ENCODE data around the gene CRYGN.

The CRYGN gene

DNA sequence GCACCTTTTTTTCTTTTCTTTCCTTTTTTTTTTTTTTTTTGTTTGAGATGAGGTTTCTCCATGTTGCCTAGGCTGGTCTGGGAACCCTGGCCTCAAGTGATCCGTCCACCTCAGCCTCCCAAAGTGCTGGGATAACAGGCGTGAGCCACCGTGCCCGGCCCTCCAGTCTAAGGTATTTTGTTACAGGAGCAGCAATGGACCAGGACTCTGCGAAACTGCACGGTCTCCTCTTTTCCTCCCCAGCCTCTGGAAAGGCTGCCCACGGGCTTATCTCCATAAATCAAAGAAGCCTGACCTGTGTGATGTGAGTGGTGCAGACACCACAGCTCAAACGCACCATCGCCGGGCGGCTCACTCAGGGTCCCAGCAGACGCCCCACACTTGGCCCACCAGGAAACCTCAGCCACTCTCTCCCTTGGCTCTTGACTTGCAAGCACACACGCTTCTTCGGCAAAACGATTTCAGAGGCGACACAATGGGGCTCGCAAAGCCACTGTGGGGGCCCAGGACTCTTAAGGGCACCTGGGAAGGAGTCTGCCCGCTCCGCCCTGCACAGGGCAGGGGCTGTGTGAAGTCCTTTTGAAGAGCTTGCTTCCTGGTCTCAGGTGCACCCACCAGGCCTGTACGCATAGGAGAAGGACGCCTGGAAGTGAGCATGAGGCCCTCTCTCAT, 50.7 kb downstream of the CRYGN start:
- no peak for DNase-seq

DNA sequence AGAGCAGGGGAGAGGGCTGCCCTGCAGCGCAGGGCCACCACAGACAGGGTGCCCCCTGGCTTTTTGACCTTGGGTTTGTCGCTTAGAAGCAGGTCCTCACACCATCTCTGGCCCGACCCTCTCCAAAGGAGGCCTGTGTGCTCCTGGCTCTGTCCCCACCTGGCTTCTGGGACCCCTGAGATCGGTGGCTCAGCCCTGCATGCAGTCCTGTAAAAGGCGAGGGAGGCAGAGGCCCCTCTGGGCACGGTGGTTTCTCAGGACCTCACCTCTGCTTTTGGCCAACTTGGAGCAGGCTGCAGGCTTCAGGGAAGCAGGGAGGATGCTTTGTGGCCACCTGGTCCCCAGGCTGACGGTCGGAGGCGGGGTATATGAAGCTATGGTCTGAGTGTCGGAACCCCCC, 51.5 kb downstream of the CRYGN start:
- no peak for DNase-seq

DNA sequence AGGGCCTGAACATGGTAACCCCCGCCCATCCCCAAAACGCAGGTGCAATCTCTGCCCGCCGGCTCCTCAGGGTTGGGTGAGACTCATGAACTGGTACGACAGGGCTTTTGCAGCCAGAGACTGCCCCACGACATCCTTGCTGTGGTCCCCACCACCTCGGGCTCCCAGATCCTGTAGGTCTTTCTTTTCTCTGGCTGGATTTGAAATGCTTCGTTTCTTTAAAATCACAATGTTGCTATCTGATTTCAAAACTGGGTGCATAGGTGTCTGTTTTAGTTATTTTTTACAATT, 52.0 kb downstream of the CRYGN start:
- no peak for DNase-seq

DNA sequence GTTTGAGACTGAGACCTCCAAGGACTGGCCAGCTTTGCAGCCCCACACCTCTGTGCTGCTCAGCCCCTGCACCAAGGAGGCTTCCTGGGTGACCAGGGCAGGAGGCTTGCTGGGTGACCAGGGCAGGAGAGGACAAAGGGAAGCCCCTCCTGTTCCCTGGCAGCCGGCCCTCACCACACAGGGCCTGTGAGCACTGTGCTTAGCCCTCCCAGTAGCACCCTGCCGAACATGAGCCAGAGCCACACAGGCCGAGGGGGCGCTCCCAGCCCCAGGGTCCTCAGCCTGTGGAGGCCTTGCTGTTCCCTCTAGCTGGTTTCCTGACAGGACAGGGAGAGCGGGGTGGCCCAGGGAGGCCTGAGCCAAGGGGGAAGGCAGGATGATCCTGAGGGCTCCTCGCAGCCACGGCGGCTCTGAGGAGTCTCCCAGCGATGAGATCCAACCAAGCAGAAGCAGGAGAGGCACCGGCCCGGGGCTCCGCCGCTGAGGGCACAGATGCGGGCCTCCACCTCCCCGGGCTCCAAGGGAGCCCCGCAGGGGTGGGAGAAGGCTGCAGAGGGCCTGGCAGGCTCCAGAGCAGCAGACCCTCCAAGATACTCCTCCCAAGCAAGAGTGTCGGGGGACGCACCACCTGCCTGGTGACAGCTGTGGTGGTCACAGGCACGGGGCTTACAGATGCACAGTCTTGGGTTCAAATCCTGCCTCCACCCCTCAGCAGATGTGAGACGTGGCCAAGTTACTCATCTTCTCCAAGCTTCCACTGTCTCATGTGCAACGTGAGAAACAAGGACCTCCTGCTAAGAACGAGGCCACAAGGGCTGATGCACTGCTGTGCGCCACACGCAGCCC, 52.6 kb downstream of the CRYGN start:
- no peak for DNase-seq

DNA sequence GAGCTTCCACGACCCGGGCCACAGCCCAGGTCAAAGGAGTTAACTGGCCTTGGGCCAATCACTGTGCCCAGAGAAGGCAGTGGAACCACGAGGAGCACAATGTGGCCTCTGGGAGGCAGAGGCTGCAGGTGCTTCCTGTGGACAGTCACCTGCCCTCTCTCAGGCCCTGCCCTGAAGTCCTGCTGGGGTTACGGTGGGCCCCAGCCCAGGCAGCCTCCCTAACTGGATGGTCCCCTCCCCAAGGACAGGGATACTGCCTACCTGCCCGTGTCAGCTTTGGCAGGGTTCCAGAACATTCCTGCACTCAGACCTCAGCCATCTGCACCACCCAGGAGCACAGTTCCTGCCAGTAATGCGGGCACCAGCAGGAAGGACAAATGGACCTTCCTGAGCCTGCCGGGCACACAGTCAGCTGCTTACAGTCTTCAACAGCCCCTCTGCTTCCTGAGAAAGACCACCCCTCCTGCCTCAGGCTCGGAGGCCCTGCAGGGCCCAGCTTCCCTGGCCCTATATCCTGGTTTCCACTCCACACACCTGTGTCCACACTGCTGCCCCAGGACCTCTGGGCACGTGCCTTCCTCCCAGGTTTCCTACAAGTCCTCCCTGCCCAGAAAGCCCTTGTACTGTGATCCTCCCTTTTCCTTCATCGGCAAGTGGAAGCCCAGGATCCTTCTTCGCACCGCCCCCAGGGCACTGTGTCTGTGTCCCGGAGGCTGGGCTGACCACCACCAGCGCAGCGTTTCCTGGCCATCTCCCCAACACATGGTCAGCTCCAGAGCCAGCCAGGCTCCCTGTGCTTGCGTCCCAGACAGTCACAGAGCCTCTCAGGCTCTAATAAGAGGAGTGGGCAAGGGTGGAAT, 53.4 kb downstream of the CRYGN start:
- DNase-seq = no peak

DNA sequence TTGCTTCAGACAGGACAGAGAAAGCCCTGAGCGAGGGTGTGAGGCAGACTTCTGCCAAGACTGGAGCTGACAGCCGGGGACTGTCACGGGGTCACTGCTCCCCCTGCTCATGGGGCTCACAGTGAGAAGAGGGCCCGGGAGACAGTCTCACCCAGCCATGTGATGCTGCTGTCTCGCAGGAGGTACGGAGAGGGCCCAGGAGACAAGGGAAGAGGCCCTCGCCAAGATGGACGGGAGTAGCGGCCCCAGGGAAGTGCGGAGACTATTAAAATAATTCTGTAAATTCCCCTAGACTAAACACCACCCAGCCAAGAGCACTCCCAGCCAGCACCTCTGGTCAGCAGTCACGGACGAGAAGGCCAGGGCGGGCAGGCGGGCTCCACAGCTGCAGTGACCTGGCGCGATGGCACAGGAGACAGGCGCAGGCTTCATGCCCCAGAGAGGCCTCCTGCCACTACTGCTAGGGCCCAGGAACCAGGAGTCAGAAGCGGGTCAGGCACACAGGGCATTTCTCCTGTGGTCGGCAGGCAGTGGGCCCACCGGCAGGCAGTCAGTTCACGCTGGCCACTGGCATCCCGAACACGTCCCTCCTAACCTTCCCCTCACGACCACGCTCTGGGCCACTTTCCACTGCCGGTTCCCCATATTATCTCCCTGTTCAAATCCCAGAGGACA, 54.2 kb downstream of the CRYGN start:
- DNase-seq = no peak

DNA sequence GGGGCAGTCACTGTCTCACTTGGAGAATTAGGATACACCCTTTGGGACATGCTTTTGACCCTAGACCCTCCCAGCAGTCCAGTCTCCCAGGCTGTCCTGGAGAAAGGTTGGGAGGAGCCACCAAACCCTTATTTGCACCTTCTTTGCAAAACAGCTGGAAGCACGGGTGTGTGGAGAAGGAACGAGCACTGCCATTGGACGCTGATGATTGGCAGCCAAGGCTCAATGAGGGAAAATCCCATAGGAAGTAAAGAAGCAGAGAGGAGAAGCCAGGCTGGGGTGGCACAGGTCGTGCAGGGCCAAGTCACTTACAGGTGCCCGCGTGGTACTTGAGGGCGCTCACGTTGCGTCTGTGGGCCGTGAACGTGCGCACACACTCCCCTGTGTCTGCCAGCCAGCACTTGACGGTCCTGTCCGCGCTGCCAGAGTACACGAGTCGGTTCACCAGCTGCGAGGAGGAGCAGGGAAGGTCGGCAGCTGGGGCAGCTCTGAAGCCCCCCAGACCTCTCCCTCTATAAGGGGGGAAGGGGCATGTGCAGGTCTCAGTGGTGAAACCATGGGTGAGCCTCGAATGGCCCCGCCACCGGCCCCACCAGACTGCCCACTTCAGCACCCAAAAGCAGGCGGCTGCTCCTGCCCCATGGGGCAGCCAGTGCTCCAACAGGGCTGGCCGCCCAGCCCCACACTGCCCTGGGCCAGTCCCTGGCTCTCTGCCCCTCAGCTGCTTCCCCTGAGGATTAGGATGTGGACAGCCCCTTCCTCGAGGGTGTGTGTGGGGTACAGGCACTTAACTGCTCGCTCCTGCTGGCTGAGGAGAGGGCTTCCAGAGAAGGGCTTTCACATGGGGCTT, 54.9 kb downstream of the CRYGN start:
- no peak for DNase-seq

DNA sequence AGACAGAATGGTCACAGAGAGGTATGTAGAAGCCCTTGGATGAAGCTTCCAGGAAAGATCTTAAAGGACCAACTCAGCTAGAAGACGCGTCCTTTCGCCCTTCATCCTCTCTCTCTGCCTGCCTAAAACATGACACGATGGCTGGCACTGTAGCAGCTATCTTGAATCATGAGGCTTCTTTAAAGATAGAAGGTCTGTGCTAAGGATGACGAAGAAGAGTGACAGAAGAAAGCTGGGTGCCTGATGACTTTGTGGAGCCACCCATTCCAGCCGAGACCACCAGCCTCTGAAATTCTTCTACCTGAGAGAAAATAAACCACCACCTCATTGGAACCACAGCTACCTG, 55.6 kb downstream of the CRYGN start:
- DNase-seq = no peak

DNA sequence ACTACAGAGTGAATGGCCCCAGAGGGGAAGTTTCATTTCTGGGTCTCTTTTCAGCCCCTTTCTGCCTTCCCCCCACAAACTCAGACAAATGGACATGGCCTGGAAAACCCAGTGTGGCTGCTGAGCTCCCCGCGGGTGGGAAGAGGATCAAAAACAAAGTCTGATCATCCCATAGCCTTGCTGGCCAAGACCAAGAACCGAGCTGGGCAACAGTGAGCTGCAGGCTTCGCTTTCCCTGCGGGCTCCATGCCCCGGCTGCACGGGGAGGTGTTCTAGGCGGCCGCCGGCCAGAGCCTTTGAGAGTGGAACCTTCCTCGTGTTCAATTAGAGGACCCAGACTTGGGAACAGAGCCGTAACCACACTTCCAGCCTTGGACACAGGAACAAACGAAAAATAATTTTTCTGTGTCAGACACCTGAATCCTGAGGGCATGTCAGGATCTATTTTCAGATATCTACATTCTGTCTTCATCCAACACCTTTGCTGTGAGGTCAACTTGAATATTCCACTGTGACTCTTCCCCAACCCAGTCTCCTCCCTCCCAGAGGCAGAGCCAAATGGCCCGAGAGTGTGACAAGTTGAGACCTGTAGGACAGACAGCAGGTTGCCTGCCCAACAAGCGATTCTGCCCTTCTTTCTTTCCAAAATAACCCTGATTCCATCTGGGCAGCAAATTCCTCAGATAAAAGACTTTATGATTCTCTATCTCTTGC, 56.1 kb downstream of the CRYGN start:
- peak in 1 of 2 experiments; percentile 24 for DNase-seq

DNA sequence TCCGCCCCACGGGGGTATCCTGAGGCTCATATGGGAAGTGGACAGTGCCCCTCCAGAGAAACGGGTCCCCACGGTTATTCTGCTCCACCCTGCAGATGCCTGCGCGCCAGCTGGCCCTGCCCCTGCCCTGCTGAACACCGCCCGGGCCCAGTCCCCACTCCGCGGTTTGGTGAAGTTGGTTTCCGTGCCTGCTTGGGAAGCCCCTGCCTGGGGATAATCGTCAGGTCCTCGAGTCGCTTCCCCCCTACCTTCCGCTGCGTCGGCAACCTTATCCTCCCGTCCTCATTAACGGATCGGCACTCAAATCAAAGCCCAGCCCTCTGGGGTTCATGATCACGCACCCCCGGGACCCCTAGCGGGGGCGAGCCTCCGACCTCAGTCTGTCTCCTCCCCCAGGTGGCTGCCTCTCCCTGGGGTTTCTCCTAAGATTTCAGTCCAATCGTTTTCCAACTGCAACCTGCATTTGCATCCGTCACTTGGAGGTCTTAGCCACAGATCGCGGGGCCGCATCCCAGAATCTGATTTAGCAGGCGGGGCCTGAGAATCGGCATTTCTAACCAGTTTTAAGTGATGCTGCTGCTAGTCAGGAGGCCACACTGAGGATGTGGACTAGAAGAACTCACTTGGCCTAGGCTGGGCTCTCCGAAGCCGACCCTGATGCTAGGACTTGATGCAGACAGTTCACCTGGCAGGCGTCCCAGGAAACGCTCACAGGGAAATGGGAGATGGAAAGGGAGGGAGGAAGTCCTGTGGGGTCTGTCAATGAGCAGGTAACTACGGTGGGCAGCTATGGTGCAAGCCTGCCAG, 57.7 kb downstream of the CRYGN start:
- peak in 1 of 2 experiments; percentile 16 for DNase-seq

DNA sequence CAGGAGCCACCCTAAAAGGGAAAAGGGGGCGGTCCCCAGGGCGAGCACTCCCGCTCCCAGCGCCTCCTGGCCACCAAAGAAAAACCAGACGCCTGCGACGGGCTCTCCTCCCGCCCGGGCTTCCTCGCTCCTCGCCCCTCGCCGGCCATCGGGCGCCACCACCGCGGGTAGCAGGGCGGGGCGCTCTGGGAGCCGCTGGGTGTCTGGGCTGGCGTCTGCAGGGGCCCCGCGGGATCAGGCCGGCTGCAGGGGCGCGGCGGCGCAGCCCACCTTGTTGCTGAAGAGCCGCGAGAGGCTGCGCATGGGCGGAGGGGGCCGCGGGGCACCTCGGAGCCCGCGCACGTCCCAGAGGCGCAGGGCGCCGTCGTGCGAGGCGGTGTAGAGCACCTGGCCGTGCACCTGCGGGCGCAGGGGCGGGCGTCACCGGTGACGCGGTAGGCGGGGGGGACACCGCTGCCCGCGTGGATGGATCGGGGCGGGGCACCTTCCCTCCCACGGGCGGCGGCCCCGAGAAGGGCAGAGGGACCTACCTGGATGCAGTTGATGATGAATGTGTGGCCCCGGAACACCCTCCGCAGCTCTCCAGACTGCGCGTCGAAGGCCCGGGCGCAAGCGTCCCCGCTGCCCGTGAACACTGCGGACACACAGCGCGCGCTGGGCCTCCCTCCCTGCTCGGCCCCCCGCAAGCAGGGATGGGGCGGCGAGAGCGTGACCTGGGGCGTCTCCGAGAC, 58.4 kb downstream of the CRYGN start:
- DNase-seq = no peak

DNA sequence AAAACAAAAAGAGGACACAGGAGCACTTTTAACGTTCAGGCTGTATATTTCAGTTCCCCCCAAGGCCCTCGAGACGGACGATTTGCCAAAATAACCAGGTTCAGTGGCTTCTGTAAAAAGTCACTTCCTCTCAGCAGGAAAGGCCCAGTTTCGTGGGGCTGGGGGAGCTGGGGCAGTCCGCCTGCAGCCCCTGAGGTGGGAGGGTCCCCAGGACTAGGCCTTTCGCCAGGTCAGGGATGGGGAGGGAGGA, 58.9 kb downstream of the CRYGN start:
- DNase-seq = no peak

DNA sequence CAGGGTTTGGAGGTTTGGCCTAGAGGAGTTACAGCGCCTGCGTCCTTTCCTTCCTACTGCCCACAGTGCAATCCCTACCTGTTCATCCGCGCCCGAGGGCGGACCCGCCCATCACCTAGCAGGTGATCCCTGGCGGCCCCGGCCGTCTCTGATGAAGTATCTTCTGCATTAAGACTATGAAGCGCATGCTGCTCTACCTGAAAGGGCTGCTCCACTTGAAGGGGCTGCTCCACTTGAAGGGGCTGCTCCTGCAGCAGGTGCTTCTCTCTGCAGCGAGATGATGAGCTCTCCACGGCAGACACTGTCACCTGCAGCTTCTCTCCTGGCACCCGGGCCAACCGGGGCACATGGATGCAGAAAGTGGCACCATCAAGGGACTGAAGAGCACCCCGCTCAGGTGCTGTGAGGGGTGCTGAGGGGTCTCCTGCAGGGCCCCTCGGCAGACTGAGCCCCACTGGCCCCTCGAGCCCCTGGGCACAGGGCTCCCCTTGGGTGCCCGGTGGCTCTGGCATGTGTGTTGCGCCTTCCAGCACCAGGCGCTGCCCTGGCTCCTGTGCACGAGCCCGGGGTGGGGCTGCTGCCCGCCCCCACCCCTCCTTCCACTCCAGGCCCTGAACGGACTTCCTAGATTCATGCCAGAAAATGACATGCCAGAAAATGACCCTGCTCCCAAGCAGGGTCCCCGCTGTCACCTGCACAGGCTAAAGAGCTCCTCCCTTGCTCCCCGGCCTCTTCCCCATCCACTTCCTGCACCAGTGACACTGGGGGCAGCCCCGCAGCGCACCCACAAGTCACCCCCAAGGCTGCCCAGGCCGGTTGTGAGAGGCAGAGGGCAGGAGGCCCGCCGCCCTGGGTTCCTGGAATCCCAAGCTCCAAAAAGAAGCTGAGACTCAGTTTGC, 59.5 kb downstream of the CRYGN start:
- DNase-seq = no peak

DNA sequence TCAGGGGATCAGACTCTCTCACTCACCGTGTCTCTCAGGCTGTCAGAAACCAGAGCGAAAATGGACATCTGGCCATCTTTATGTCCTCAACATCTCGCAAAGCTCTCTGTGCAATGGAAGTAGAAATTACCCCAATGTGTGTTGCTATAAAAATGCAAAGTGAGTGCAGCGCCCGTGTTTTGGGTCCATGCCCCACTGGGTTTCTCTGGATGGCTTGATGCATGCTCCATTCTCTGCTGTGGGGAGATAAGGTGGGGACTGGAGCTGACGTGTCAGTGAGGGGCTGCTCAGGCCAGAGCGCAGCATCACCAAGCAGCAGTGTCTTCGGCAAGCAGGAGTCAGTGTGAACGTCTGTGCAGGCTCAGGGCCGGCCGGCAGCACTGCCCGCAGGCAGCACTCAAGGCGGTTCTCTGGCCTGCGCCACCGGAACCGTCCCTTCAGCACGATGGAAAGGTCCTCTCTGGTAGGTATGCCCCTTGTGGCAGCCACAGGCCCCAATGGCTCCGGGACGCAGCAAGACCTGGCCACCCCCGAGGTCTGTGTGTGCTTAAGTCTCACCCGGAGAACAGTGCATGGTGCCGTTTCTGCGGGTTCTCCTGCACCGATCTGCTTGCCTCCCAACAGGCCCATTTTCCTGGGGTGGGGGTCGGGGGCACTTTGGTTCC, 60.3 kb downstream of the CRYGN start:
- no peak for DNase-seq

DNA sequence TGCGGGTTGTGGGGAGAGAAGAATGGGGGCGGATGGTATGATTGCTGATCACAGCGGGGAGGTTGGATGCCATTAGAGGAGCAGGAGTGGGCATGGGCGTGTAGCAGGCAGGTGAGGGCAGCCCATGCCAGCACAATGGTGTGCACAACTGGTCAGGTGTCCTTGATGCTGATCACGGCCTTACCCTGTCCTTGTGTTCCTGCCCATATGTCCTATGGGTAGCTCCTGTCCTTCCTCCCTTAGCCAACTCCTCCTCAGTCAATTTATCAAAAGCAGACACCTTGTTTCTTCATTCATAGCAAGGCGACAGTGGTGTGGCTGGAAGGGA, 60.8 kb downstream of the CRYGN start:
- no peak for DNase-seq
